ENCODE results near the gene ATP6V0A4.
"Not testable (repeated sequence)": the region's sequence is repeated elsewhere in the genome, so short reads cannot be mapped to it uniquely, and the experiment has no call there.

The ATP6V0A4 gene

DNA sequence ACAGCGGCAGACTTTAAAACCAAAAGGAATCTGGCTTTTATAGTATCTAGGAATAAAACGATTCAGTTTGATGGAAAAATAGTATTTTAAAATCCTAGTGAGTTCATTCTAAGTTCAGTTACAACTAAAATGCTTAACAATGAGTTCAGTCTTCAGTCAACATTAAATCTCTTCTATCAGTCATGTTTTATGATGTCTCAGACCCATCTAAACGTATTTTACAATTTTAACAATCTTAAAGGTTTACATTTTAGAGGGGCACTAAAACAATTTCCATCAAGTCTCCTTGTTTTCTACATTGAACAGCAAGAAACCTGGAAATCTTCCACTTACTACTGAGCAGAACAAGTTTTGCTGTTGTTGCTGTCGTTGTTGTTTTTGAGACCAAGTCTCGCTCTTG lies 106.8 kb downstream of the ATP6V0A4 start:
- no peaks in the 10 kb centered on the region; the same call in 1 of the 2 replicates for H3K9me3 ChIP-seq
- H3K4me1 ChIP-seq: no peaks in the 10 kb centered on the region
- no peak overlapping the region for H3K9ac ChIP-seq
- no peak overlapping the region for H3K4me3 ChIP-seq
- H4K20me1 ChIP-seq: no peaks in the 10 kb centered on the region
- H3K27ac ChIP-seq: no peak overlapping the region
- H3K27me3 ChIP-seq: no peaks in the 10 kb centered on the region
- no peaks in the 10 kb centered on the region for H3K36me3 ChIP-seq
- no peak overlapping the region for H3K4me2 ChIP-seq
- no peak for TF ChIP-seq Cebpa-rat (IDR thresholded peaks at IDR 0.05)

DNA sequence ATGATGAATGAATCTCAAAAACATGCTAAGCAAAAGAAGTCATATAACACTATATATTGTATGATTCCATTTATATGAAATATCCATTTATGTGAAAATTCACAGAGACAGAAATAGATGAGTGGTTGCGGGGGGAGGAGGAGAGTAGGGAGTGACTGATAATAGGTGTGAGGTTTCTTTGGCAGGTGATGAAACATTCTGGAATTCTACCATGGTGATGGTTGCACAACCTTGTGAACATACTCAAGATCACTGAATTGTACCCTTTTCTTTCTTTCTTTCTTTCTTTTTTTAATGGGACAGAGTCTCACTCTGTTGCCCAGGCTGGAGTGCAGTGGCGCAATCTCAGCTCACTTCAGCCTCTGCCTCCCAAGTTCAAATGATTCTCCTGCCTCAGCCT lies 107.5 kb downstream of the ATP6V0A4 start:
- TF ChIP-seq Cebpa-rat (IDR thresholded peaks at IDR 0.05): no peak

DNA sequence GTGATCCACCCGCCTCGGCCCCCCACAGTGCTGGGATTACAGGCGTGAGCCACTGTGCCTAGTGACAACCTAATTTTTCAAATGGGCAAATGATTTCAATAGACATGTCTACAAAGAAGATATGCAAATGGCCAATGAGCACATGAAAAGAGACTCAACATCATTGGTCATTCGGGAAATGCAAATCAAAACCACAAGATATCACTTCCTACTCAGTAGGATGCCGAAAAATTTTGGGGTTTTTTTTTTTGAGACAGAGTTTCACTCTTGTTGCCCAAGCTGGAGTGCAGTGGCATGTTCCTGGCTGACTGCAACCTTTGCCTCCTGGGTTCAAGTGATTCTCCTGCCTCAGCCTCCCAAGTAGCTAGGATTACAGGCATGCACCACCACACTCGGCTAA lies 110.0 kb downstream of the ATP6V0A4 start:
- H3K4me2 ChIP-seq, H3K36me3 ChIP-seq, H3K27me3 ChIP-seq, H4K20me1 ChIP-seq, H3K9ac ChIP-seq, H3K4me1 ChIP-seq, H3K9me3 ChIP-seq, H3K27ac ChIP-seq, H3K4me3 ChIP-seq: not testable (repeated sequence)

More for the DNA sequence above, 107.5 kb downstream of the ATP6V0A4 start:
- no peak overlapping the region for H3K4me3 ChIP-seq
- H3K36me3 ChIP-seq: no peaks in the 10 kb centered on the region
- H3K27me3 ChIP-seq: no peaks in the 10 kb centered on the region
- no peaks in the 10 kb centered on the region for H3K4me1 ChIP-seq
- no peaks in the 10 kb centered on the region for H4K20me1 ChIP-seq
- H3K9ac ChIP-seq: no peak overlapping the region
- H3K4me2 ChIP-seq: no peak overlapping the region
- no peaks in the 10 kb centered on the region; the same call in 1 of the 2 replicates for H3K9me3 ChIP-seq
- no peak overlapping the region for H3K27ac ChIP-seq

DNA sequence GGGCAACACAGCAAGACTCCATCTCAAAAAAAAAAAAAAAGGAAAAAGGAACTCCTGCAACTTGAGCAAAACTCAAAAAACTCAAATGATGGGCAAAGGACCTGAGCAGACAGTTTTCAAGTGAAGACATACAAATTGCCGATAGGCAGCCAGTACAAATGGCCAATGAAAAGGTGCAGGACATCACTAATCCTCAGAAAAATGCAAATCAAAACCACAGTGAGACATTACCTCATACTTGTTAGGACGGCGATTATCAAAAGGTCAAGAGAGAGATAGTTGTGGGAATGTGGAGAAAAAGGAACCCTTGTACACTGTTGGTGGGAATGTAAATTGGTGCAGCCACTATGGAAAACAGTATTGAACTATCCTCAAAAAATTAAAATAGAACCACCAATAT lies 113.7 kb downstream of the ATP6V0A4 start:
- Histone ChIP-seq H3K4me3 (no peak overlapping the region), H3K9me3 (no peaks in the 10 kb centered on the region; the same call in 1 of the 2 replicates), H3K36me3 (no peaks in the 10 kb centered on the region), H4K20me1 (no peaks in the 10 kb centered on the region), H3K4me2 (no peak overlapping the region), H3K9ac (no peak overlapping the region), H3K27me3 (no peaks in the 10 kb centered on the region), H3K4me1 (no peaks in the 10 kb centered on the region), H3K27ac (no peak overlapping the region)
- no peak for TF ChIP-seq Cebpa-rat (IDR thresholded peaks at IDR 0.05)

DNA sequence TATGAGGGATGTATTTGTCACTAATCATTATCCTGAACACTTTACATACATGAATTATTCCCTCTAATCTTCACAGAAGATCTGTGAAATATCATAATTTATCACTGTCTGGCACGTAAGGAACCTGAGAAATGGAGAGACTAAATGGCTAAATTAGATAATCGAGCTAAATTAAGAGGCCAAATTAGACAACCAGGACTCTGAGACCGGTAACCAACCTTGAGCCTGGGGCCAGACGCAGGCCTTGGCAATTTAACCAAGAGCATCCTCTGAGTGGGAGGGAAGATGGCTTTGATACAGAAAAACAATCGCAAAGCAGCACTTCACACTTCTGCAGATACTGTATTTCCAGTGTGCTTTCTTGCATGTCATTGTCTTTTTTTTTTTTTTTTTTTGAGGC lies 118.2 kb downstream of the ATP6V0A4 start:
- Histone ChIP-seq H3K4me3 (no peak overlapping the region), H4K20me1 (no peaks in the 10 kb centered on the region), H3K27me3 (no peaks in the 10 kb centered on the region), H3K27ac (no peak overlapping the region), H3K9me3 (no peaks in the 10 kb centered on the region), H3K36me3 (no peaks in the 10 kb centered on the region), H3K9ac (no peak overlapping the region), H3K4me1 (no peaks in the 10 kb centered on the region), H3K4me2 (no peak overlapping the region)
- TF ChIP-seq Cebpa-rat (IDR thresholded peaks at IDR 0.05): no peak

DNA sequence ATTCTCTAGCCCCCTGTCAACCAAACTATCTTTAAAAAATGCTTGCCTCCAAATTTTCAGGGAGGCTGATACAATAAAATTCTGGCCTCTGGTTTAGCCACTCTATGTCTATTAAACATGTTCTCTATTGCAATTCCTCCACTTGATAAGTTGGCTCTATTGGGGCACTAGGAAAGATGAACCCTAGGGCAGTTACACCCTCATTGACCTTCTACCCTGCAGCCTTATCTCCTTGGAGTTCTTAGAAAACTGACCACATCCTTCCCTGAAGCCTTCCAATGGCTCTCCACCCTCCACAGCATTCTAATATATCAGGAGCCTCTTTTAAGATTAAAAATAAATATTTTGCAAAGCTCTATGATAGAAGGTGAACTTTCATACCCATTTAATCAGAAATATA lies 127.4 kb downstream of the ATP6V0A4 start:
- Histone ChIP-seq H4K20me1 (no peaks in the 10 kb centered on the region), H3K9me3 (no peaks in the 10 kb centered on the region), H3K4me1 (no peaks in the 10 kb centered on the region), H3K27ac (no peak overlapping the region), H3K9ac (no peak overlapping the region), H3K27me3 (no peaks in the 10 kb centered on the region), H3K4me3 (no peak overlapping the region), H3K36me3 (no peaks in the 10 kb centered on the region), H3K4me2 (no peak overlapping the region)
- TF ChIP-seq Cebpa-rat (IDR thresholded peaks at IDR 0.05): no peak

DNA sequence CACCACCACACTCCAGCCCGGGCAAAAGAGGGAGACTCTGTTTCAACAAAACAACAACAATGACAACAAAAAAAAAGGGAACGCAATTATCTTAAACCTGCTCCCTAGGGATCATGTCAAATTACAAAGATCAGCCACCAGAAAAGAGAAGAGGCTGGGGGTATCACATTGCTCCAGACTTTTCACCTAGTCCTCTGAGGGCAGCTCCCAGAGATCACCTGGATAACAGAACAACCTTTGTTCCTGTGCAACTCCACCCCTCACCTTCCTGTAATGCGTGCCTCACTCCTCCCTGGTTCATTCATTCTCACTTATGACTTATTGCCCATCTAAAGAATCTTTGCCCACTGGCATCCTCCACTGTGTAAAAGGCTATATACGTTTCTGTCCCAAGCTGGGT lies 128.6 kb downstream of the ATP6V0A4 start:
- no peak overlapping the region for H3K4me3 ChIP-seq
- no peak for TF ChIP-seq Cebpa-rat (IDR thresholded peaks at IDR 0.05)
- 0 out of 2 replicates have a peak, but pooled peaks cover 2% of the 10 kb centered on the region for H3K9me3 ChIP-seq
- no peak overlapping the region for H3K9ac ChIP-seq
- no peak overlapping the region for H3K4me2 ChIP-seq
- H3K27ac ChIP-seq: no peak overlapping the region
- H3K36me3 ChIP-seq: no peaks in the 10 kb centered on the region
- no peaks in the 10 kb centered on the region for H4K20me1 ChIP-seq
- H3K4me1 ChIP-seq: no peaks in the 10 kb centered on the region
- H3K27me3 ChIP-seq: no peaks in the 10 kb centered on the region

DNA sequence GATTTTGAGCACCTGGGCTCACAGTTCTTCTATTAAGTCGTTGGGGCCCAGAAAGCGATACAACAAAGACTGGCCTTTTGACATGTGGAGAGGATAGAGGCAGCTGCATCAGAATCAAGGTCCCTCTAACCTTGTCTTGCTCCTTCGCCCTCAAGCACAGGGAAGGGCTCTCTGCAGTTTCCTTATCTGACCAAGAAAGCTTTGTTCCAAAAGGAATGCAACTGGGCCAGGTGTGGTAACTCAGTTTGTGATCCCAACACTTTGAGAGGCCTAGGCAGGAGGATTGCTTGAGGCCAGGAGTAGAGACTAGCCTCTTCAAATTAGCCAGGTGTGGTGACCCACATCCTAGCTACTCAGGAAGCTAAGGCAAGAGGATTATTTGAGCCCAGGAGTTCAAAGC lies 129.1 kb downstream of the ATP6V0A4 start:
- Histone ChIP-seq H3K27me3 (no peaks in the 10 kb centered on the region), H3K4me2 (no peak overlapping the region), H3K4me3 (no peak overlapping the region), H4K20me1 (no peaks in the 10 kb centered on the region), H3K9ac (no peak overlapping the region), H3K9me3 (0 out of 2 replicates have a peak, but pooled peaks cover 4% of the 10 kb centered on the region), H3K27ac (no peak overlapping the region), H3K36me3 (no peaks in the 10 kb centered on the region), H3K4me1 (no peaks in the 10 kb centered on the region)
- no peak for TF ChIP-seq Cebpa-rat (IDR thresholded peaks at IDR 0.05)

DNA sequence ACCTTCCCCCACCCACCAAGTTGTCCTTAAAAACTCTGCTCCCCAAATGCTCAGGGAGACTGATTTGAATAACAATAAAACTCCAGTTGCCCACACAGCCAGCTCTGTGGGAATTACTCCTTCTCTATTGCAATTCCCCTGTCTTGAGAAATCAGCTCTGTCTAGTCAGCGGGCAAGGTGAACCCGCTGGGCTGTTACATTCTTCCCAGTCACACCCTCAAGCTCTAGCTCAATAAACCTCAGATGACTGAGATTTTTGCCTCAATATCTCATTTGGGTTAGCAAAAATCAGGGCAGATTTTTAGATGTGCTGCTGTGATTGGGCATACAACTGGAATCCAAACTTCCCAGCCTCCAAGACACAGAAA lies 129.8 kb downstream of the ATP6V0A4 start:
- H3K9ac ChIP-seq: no peak overlapping the region
- H3K27ac ChIP-seq: no peak overlapping the region
- H3K4me2 ChIP-seq: no peak overlapping the region
- no peak overlapping the region for H3K4me3 ChIP-seq
- H3K36me3 ChIP-seq: no peaks in the 10 kb centered on the region
- TF ChIP-seq Cebpa-rat (IDR thresholded peaks at IDR 0.05): no peak
- H4K20me1 ChIP-seq: no peaks in the 10 kb centered on the region
- no peaks in the 10 kb centered on the region for H3K27me3 ChIP-seq
- peaks cover 5% of the 10 kb centered on the region; the same call in 1 of the 2 replicates for H3K4me1 ChIP-seq
- H3K9me3 ChIP-seq: 0 out of 2 replicates have a peak, but pooled peaks cover 4% of the 10 kb centered on the region

DNA sequence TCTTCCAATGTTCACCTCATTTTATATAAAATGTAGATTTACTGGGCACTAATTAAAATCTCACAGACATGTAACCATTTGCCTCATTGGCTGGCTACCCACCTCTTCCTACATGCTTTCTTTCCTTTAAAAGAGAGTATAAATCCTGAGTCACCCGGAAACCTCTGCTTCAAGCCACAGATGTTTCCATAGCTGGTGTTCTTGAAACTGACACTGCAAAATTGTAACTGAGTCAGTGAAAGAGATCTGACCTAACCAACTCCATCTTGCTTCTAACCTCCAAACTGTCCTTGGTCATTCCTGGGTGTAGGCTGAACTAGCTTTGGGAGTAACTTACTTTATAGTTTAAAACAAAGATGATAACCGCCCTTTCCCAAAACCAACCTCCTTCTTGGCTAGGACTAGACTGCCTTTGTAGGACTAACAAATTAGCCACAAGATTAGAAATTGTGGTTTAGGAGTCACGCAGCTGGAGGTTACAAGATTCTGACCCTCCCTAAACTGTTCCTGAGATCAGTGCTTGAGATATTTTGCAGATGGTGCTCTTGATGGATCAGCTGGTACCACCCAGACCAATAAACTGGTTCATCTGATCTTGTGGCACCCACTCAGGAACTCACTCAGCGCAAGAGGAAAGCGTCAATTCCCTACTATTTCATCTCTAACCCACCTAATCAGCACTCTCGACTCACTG lies 130.3 kb downstream of the ATP6V0A4 start:
- H3K27ac ChIP-seq: no peak overlapping the region
- H3K9ac ChIP-seq: no peak overlapping the region
- TF ChIP-seq Cebpa-rat (IDR thresholded peaks at IDR 0.05): no peak
- H3K4me2 ChIP-seq: no peak overlapping the region
- 0 out of 2 replicates have a peak, but pooled peaks cover 4% of the 10 kb centered on the region for H3K9me3 ChIP-seq
- H3K27me3 ChIP-seq: no peaks in the 10 kb centered on the region
- H3K4me1 ChIP-seq: peaks cover 5% of the 10 kb centered on the region; the same call in 1 of the 2 replicates
- H3K4me3 ChIP-seq: no peak overlapping the region
- no peaks in the 10 kb centered on the region for H3K36me3 ChIP-seq
- H4K20me1 ChIP-seq: no peaks in the 10 kb centered on the region

DNA sequence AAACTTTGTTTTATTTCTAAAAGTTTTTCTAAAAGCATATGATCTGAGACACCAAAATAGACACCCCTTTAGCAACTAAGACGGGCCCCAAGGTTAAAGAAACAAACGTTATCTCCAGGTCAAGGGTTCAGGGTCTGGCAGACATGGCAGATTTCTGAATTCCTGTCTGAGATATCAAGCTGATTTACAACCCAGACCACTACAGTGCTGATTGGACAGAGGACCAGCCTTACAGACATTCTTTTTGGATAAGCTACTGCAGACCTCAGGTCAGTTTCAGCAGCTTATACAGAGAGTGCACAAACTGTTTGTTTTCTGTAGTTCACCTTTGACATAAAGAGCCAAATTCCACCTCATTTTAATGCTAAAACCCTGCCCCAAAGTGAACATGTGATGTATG lies 131.6 kb downstream of the ATP6V0A4 start:
- TF ChIP-seq Cebpa-rat (IDR thresholded peaks at IDR 0.05): no peak
- peaks cover 5% of the 10 kb centered on the region; the same call in 1 of the 2 replicates for H3K4me1 ChIP-seq
- no peaks in the 10 kb centered on the region for H3K36me3 ChIP-seq

More for the DNA sequence above, 131.6 kb downstream of the ATP6V0A4 start:
- Histone ChIP-seq H3K4me3 (no peak overlapping the region), H3K9ac (no peak overlapping the region), H3K9me3 (0 out of 2 replicates have a peak, but pooled peaks cover 4% of the 10 kb centered on the region), H3K27ac (no peak overlapping the region), H3K4me2 (no peak overlapping the region), H3K27me3 (no peaks in the 10 kb centered on the region), H4K20me1 (no peaks in the 10 kb centered on the region)

All from BLaER1 (cell line).